ENCODE results near the gene S100A12. TPM values are rescaled to one million over a fixed set of nuclear protein-coding genes. Genes with fewer than 3 reads are reported as not detected.

Gene S100A12
- total and polyA plus RNA-seq, 2 experiments from 2014 or later: not detected

- H3K4me2 ChIP-seq: no peak overlapping the region
- no peaks in the 10 kb centered on the region for H3K9me2 ChIP-seq (replicated peaks; ENCODE audit: insufficient read depth)
- no peak for DNase-seq (ENCODE audit: low spot score)
- no peaks in the 10 kb centered on the region for H3K4me1 ChIP-seq (ENCODE audit: insufficient read depth)
- no peak overlapping the region for H3K4me3 ChIP-seq
- no peaks in the 10 kb centered on the region for H4K20me1 ChIP-seq (ENCODE audit: insufficient read depth, poor library complexity, severe bottlenecking)
- no peak overlapping the region for H2AFZ ChIP-seq
- H3K79me2 ChIP-seq: no peaks in the 10 kb centered on the region
- no peaks in the 10 kb centered on the region for H3K36me3 ChIP-seq (replicated peaks; ENCODE audit: insufficient read depth, low read depth)
- no peak for TF ChIP-seq EZH2 (IDR thresholded peaks at IDR 0.05; ENCODE audit: borderline replicate concordance)
- no peak for TF ChIP-seq EZH2phosphoT487 (IDR thresholded peaks at IDR 0.05; ENCODE audit: low read depth, severe bottlenecking, unreplicated experiment)
- TF ChIP-seq CTCF (IDR thresholded peaks at IDR 0.05; ENCODE audit: poor library complexity): no peak
- 65% methylated on average over 2 of the region's 2 CpGs for WGBS (ENCODE audit: low lambda C conversion rate, missing lambda C conversion rate)
- H3K27me3 ChIP-seq: no peaks in the 10 kb centered on the region
- H3K9me3 ChIP-seq (ENCODE audit: low read depth): no peaks in the 10 kb centered on the region
- no peak overlapping the region for H3K27ac ChIP-seq
These were observed 26.8 kb upstream of the S100A12 start for GRCh38 chr1:153402226-153402625.

GRCh38 chr1:153401461-153401860, 26.0 kb upstream of the S100A12 start:
- DNase-seq (ENCODE audit: low spot score): no peak
- no peaks in the 10 kb centered on the region for H3K79me2 ChIP-seq
- H3K4me1 ChIP-seq (ENCODE audit: insufficient read depth): no peaks in the 10 kb centered on the region
- H3K4me3 ChIP-seq: no peak overlapping the region
- H3K4me2 ChIP-seq: no peak overlapping the region
- no peak overlapping the region for H2AFZ ChIP-seq
- no peak overlapping the region for H3K27ac ChIP-seq
- H3K36me3 ChIP-seq (replicated peaks; ENCODE audit: insufficient read depth, low read depth): no peaks in the 10 kb centered on the region
- WGBS (ENCODE audit: low lambda C conversion rate, missing lambda C conversion rate): 90% methylated on average over 9 of the region's 9 CpGs
- TF ChIP-seq CTCF (IDR thresholded peaks at IDR 0.05; ENCODE audit: poor library complexity): no peak
- no peak for TF ChIP-seq EZH2phosphoT487 (IDR thresholded peaks at IDR 0.05; ENCODE audit: low read depth, severe bottlenecking, unreplicated experiment)
- TF ChIP-seq EZH2 (IDR thresholded peaks at IDR 0.05; ENCODE audit: borderline replicate concordance): no peak
- no peaks in the 10 kb centered on the region for H3K9me2 ChIP-seq (replicated peaks; ENCODE audit: insufficient read depth)
- H3K27me3 ChIP-seq: no peaks in the 10 kb centered on the region
- H4K20me1 ChIP-seq (ENCODE audit: insufficient read depth, poor library complexity, severe bottlenecking): no peaks in the 10 kb centered on the region
- no peaks in the 10 kb centered on the region for H3K9me3 ChIP-seq (ENCODE audit: low read depth)

- H3K27ac ChIP-seq: no peak overlapping the region
- H3K4me3 ChIP-seq: no peak overlapping the region
- no peaks in the 10 kb centered on the region for H3K36me3 ChIP-seq (replicated peaks; ENCODE audit: insufficient read depth, low read depth)
- H3K9me2 ChIP-seq (replicated peaks; ENCODE audit: insufficient read depth): no peaks in the 10 kb centered on the region
- H4K20me1 ChIP-seq (ENCODE audit: insufficient read depth, poor library complexity, severe bottlenecking): no peaks in the 10 kb centered on the region
- DNase-seq (ENCODE audit: low spot score): no peak
- no peaks in the 10 kb centered on the region for H3K27me3 ChIP-seq
- no peaks in the 10 kb centered on the region for H3K4me1 ChIP-seq (ENCODE audit: insufficient read depth)
- no peaks in the 10 kb centered on the region for H3K9me3 ChIP-seq (ENCODE audit: low read depth)
- H3K79me2 ChIP-seq: no peaks in the 10 kb centered on the region
- H3K4me2 ChIP-seq: no peak overlapping the region
- no peak overlapping the region for H2AFZ ChIP-seq
- 56% methylated on average over 5 of the region's 5 CpGs for WGBS (ENCODE audit: low lambda C conversion rate, missing lambda C conversion rate)
- TF ChIP-seq EZH2phosphoT487 (IDR thresholded peaks at IDR 0.05; ENCODE audit: low read depth, severe bottlenecking, unreplicated experiment) (no peak), EZH2 (IDR thresholded peaks at IDR 0.05; ENCODE audit: borderline replicate concordance) (no peak), CTCF (IDR thresholded peaks at IDR 0.05; ENCODE audit: poor library complexity) (no peak)
These were observed 24.8 kb upstream of the S100A12 start for GRCh38 chr1:153400244-153400643.

Data from hepatocyte (in vitro differentiated cells).